AG04450 (cell line): ENCODE measurements around the gene ATF3. TPM values are rescaled to one million over a fixed set of nuclear protein-coding genes. Genes with fewer than 3 reads are reported as not detected.
A peak's percentile ranks its signal among the peaks of the same experiment; 100 is the strongest.

Source experiments
- CTCF ChIA-PET: fragments of 300-600, 350-600 bp; formaldehyde crosslinking; extraction: SDS; loops from one replicate; lab custom pipeline; 2022; ENCODE audit warnings: antibody characterized with exemption, inconsistent platforms; lab: Charles Lee
- POLR2A ChIA-PET: fragments of 350-600 bp; formaldehyde crosslinking; extraction: SDS; loops from one replicate; lab custom pipeline; 2021; ENCODE audit warnings: antibody characterized with exemption, inconsistent platforms; lab: Yijun Ruan, JAX
- DNase-seq: peaks from one replicate; pipeline ENCODE4 v3.0.0-alpha.2; 2011; ENCODE audit warnings: low read depth, low spot score
- H3K27ac ChIP-seq: one replicate; pipeline ENCODE4 v1.5.1; 2012; ENCODE audit warnings: low read depth, low read length, control low read depth
- H3K27me3 ChIP-seq: one replicate; pipeline ENCODE4 v1.6.0; 2012; ENCODE audit warnings: low read length; ENCODE audit not compliant: control insufficient read depth, insufficient read depth
- H3K4me3 ChIP-seq: 2 replicates; pipeline ENCODE4 v1.5.1; 2011; ENCODE audit warnings: mild to moderate bottlenecking, low read depth, low read length, control low read depth
- H3K9me3 ChIP-seq: 2 replicates; pipeline ENCODE4 v1.5.1; 2012; ENCODE audit warnings: low read length; ENCODE audit not compliant: control insufficient read depth, insufficient read depth
- polyA plus RNA-seq: library from polyadenylated mRNA; depleted of rRNA; stranded (reverse); fragments of >200 nt; gene quantifications from 2 replicates; pipeline ENCODE4 v1.2.3, GENCODE V29; 2011
- TF ChIP-seq, protein P1 (sequence below): IDR thresholded peaks from 2 replicates; pipeline ENCODE4 v1.5.1; 2011; ENCODE audit warnings: low read depth, low read length, control low read depth, inconsistent platforms

Gene ATF3
- polyA plus RNA-seq, 1 experiment: 5.5 TPM

- TF ChIP-seq, protein P1, sequence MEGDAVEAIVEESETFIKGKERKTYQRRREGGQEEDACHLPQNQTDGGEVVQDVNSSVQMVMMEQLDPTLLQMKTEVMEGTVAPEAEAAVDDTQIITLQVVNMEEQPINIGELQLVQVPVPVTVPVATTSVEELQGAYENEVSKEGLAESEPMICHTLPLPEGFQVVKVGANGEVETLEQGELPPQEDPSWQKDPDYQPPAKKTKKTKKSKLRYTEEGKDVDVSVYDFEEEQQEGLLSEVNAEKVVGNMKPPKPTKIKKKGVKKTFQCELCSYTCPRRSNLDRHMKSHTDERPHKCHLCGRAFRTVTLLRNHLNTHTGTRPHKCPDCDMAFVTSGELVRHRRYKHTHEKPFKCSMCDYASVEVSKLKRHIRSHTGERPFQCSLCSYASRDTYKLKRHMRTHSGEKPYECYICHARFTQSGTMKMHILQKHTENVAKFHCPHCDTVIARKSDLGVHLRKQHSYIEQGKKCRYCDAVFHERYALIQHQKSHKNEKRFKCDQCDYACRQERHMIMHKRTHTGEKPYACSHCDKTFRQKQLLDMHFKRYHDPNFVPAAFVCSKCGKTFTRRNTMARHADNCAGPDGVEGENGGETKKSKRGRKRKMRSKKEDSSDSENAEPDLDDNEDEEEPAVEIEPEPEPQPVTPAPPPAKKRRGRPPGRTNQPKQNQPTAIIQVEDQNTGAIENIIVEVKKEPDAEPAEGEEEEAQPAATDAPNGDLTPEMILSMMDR: no peak
- POLR2A ChIA-PET: interaction anchor here (0.7 to 4.4 kb wide), 6 partner anchors 11 to 169 kb away, joined by 3 to 40 read pairs (median 3); partner anchors contain the start of genes ATF3, NSL1 and TATDN3
- H3K9me3 ChIP-seq: no peaks in the 10 kb centered on the region
- peak overlapping the region; percentile 99 for H3K27ac ChIP-seq
- CTCF ChIA-PET: interaction anchor here (0.6 to 2.2 kb wide), 10 partner anchors 10 to 632 kb away, joined by 3 to 9 read pairs (median 4); partner anchors contain the start of genes BATF3, DTL and INTS7
- H3K27me3 ChIP-seq: no peaks in the 10 kb centered on the region
- DNase-seq: peak; percentile 79
- peak overlapping the region; percentile 48 for H3K4me3 ChIP-seq
These were observed 58.9 kb downstream of the ATF3 start for GRCh38 chr1:212667223-212668139.

DNA sequence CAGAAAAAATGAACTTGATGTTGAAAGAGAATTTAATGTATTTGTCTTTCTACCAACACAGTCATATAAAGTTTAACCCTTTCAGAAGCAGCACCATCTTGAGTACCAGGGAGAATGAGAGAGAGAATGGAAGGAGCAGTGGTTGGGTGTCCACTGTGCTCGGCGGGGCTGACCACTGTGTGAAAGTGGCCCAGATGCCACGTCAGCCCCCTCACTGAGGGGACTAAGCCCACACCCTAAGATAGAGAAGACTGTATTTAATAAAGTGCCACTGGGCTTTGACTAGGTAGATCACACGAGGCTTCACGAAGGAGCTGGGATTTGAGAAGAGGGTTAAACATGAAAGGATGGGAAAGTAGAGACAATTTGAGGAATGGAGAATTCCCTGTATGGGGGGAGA is 59.9 kb downstream of the ATF3 start:
- no peak for DNase-seq
- H3K9me3 ChIP-seq: no peaks in the 10 kb centered on the region
- H3K27me3 ChIP-seq: no peaks in the 10 kb centered on the region
- POLR2A ChIA-PET: interaction anchor here (0.8 to 4.4 kb wide), 4 partner anchors 59 to 170 kb away, joined by 3 to 40 read pairs (median 3); partner anchors contain the start of genes ATF3, NSL1 and TATDN3
- no peak overlapping the region; the same call in 1 of the 2 replicates for H3K4me3 ChIP-seq
- peak overlapping the region; percentile 99 for H3K27ac ChIP-seq
- TF ChIP-seq, protein P1: no peak
- CTCF ChIA-PET: interaction anchor here (0.9 to 2.2 kb wide), 9 partner anchors 9 to 633 kb away, joined by 3 to 9 read pairs (median 4); partner anchors contain the start of genes BATF3, DTL and INTS7

DNA sequence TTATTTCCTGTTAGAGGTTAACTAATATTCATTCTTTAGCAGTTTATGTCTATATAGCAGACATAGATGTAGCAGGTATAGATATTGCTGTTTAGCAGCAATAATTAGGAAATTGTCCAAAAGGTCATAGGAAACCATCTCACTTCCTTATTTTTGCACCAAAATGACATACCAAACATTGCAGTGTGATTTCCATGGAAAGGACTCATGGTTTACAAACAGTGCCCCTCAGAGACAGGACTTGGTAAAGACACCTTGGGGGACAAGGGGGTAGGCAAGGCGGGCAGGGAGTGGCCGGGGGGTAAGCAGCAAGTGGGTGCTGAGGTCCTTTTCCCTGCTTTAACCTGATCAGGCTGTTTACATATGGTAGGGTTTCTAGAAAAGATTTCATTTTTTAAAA is 60.5 kb downstream of the ATF3 start:
- ChIA-PET CTCF (interaction anchor here (0.9 to 2.2 kb wide), 4 partner anchors 8 to 192 kb away, joined by 3 to 9 read pairs (median 4); no protein-coding TSS in a partner anchor), POLR2A (no interaction called here)
- Histone ChIP-seq H3K9me3 (no peaks in the 10 kb centered on the region), H3K4me3 (no peak overlapping the region), H3K27me3 (no peaks in the 10 kb centered on the region), H3K27ac (no peak overlapping the region)
- TF ChIP-seq, protein P1: peak; percentile 17; the same call in 1 of the 2 replicates
- DNase-seq: no peak

GRCh38 chr1:212669600-212669999 is 61.0 kb downstream of the ATF3 start:
- Histone ChIP-seq H3K27ac (no peak overlapping the region), H3K9me3 (no peaks in the 10 kb centered on the region), H3K27me3 (no peaks in the 10 kb centered on the region), H3K4me3 (no peak overlapping the region)
- ChIA-PET POLR2A (no interaction called here), CTCF (no interaction called here)
- TF ChIP-seq, protein P1: no peak
- no peak for DNase-seq
